Measurements from ENCODE around the gene IL17C. TPM values are rescaled to one million over a fixed set of nuclear protein-coding genes. Genes with fewer than 3 reads are reported as not detected.

The IL17C gene
- total RNA-seq, 1 donor from 2014 or later = 0.29 TPM

DNA sequence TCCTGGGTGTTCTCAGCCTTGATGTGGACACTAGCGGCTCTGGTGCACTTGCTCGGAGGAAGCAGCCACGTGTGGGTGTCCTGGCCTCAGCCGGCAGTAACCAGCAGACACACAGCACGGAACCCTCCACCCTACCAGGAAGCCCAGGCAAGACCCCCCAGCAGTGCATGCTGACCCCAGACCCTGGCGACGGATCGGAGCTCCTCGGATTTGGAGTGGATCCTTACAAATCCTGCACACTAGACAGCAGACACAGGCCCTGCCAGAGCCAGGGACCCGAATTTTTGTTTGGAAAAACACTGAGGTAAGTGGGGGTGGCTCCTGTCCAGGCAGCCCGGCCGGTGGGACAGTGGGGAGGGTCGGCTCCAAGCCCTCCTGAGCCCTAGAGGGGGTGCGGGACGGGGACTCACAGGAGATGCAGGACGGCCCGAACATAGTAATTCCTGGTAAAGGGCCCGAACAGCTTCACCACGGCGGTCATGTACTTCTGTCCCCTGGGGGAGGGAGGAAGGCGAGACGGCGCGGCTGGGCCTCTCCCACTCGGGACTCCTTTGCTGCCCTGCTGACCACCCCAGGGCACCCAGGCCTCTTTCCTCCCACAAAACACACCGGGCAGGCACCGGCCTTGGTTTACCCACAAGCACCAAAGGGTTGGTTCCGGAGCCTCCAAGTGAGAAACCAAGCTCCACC, 8.1 kb downstream of the IL17C start:
- H3K36me3 ChIP-seq (ENCODE audit: control insufficient read depth, insufficient read depth, low read length) = no peaks in the 10 kb centered on the region
- no peaks in the 10 kb centered on the region for H3K27me3 ChIP-seq (ENCODE audit: control insufficient read depth, insufficient read depth, low read length)
- TF ChIP-seq, protein P1, sequence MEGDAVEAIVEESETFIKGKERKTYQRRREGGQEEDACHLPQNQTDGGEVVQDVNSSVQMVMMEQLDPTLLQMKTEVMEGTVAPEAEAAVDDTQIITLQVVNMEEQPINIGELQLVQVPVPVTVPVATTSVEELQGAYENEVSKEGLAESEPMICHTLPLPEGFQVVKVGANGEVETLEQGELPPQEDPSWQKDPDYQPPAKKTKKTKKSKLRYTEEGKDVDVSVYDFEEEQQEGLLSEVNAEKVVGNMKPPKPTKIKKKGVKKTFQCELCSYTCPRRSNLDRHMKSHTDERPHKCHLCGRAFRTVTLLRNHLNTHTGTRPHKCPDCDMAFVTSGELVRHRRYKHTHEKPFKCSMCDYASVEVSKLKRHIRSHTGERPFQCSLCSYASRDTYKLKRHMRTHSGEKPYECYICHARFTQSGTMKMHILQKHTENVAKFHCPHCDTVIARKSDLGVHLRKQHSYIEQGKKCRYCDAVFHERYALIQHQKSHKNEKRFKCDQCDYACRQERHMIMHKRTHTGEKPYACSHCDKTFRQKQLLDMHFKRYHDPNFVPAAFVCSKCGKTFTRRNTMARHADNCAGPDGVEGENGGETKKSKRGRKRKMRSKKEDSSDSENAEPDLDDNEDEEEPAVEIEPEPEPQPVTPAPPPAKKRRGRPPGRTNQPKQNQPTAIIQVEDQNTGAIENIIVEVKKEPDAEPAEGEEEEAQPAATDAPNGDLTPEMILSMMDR (IDR thresholded peaks at IDR 0.05; ENCODE audit: insufficient read depth, low read length, poor library complexity, severe bottlenecking) = no peak
- H3K4me3 ChIP-seq (ENCODE audit: low read depth, low read length) = no peak overlapping the region
- DNase-seq (ENCODE audit: low read depth) = no peak

DNA sequence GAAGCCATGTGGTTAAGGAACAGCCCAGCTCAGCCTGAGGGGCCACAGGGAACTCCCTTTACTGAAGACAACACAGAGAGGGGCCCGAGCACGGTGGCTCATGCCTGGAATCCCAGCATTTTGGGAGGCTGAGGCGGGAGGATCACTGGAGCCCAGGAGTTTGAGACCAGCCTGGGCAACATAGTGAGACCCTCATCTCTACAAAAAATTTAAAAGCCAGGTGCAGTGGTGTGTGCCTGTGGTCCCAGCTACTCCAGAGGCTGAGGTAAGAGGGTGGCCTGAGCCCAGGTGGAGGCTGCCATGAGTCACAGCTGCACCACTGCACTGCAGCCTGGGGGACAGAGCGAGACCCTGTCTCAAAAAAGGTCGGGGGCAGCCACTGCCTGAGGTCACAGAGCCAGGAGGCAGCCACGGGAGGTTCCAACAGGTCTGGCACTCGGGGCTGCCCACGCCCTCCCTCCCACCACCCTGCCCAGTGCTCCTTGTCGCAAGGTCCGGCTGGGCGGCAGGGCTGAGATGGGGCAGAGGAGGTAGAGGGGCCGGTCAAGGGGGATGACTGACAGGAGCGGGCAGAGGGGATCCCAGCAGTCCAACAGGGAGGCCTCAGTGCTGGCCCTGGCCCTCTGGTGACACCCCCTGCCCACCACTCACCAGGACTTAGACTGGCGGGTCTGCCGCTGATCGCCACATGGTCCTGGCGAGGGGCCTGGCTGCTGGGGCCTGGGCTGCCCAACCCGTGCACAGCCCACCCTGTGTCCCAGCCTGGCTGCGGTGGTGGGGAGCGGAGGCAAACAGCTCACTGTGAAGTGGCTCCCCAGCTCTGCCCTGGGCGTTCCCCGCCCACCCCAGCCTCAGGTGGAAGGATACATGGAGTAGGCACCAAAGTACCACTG, 9.1 kb downstream of the IL17C start:
- Histone ChIP-seq H3K36me3 (ENCODE audit: control insufficient read depth, insufficient read depth, low read length) (no peaks in the 10 kb centered on the region), H3K27me3 (ENCODE audit: control insufficient read depth, insufficient read depth, low read length) (no peaks in the 10 kb centered on the region), H3K4me3 (ENCODE audit: low read depth, low read length) (no peak overlapping the region)
- TF ChIP-seq, protein P1 (IDR thresholded peaks at IDR 0.05; ENCODE audit: insufficient read depth, low read length, poor library complexity, severe bottlenecking) = no peak
- DNase-seq (ENCODE audit: low read depth) = no peak

DNA sequence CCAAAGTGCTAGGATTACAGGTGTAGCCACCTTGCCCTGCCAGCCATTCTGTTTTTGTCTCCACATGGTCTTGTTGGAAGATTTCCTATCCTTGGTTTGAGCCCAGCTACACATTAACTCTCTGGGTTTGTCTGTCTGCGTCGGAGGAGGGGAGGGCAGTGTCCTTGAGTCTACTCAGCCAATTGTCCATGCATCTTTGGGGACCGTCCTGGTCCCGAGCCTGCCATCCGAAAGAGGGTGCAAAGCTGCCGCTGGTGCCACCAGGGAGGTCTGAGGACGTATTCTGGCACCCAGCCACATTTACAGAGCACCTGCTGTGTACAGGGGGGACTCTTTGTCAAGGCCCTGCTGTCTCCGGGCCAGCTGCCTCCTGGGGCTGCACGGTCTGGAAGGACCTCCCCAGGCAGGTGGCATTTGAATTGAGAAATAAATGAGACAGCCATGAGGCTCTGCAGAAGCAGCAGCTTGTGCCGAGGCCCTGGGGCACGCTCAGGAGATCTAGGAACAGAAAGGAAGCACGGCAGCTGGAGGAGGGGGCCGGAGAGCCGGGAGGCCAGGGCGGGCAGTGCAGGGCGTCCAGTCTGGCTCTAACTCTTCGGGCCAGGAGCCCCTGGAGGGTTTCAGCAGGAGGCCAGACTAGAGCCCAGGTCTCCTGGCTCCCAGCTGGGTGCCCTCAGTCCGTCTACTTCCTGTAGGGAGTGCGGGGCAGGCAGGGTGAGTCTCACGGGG, 11.0 kb downstream of the IL17C start:
- TF ChIP-seq, protein P1 (IDR thresholded peaks at IDR 0.05; ENCODE audit: insufficient read depth, low read length, poor library complexity, severe bottlenecking) = no peak
- Histone ChIP-seq H3K4me3 (ENCODE audit: low read depth, low read length) (peak overlapping the region; percentile 75), H3K36me3 (ENCODE audit: control insufficient read depth, insufficient read depth, low read length) (no peaks in the 10 kb centered on the region), H3K27me3 (ENCODE audit: control insufficient read depth, insufficient read depth, low read length) (no peaks in the 10 kb centered on the region)
- DNase-seq (ENCODE audit: low read depth) = no peak

DNA sequence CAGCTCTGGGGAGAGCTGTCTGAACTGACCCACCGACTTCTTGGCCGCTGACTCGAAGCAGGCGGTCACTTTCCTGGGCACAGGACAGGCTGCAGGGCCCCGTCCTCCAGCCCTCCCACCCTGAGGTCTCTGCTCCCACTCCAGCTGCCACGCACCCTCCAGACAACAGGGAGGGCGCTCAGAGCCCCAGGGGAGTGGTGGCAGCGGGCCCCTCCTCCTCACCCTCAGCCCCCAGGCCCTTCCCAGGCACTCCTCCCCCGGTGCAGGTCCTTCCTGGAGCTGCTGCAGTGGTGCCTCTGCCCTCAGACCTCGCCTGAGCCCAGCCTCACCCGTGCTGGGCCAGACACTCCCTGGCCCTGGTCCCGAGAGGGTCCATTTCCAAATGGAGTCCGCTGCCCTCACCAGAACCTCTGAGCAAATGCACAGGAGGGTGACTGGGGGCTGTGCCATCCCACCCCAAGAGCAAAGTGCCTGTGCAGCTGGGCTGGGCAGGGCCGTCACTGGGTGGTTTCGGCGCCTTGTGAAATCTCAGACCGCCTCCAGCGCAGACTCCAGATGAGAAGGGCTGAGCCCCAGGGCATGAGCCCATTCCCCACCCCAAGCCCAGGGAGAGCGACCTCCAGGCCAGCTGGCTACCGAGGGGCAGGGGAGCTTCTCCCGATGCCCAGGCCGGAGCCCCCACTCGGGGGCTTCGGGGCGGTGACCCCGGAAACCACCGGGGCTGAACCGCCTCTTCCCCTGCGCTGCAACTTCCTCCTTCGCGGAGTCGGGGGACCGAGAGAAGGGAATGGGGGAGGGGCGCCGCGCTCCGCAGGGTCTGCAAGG, 11.8 kb downstream of the IL17C start:
- Histone ChIP-seq H3K36me3 (ENCODE audit: control insufficient read depth, insufficient read depth, low read length) (peaks cover 2% of the 10 kb centered on the region), H3K4me3 (ENCODE audit: low read depth, low read length) (peak overlapping the region; percentile 75), H3K27me3 (ENCODE audit: control insufficient read depth, insufficient read depth, low read length) (no peaks in the 10 kb centered on the region)
- DNase-seq (ENCODE audit: low read depth) = no peak
- TF ChIP-seq, protein P1 (IDR thresholded peaks at IDR 0.05; ENCODE audit: insufficient read depth, low read length, poor library complexity, severe bottlenecking) = no peak

DNA sequence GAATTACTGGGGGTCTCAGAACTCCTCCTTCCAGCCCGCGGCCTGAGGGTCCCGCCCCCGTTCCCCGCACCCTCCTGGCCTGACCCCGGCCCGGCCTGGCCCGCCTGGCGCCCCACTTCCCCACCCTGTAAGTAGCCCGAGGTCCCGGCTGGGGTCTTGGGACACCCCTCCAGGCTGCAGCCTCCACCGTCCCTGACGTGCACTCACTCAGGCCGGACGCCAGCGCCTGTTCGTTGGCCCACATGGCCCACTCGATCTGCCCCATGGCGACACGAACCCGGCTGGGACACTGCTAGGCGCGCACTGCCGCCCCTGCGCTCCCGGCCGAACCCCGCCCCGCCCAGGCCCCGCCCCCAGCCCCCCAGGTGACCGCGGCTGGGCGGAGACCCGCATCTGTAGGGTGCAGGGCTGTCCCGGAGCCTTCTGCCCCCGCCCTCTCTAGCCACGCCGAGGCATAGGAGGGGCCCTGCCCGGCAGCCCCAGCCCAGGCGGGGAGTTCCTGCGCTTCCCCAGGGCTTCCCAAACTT, 12.4 kb downstream of the IL17C start, which contains the start of gene CYBA:
CYBA (minus strand) TSS at position 305 of the 527 bp plus-strand sequence; CDS start at position 265, 40 bp downstream.
- peaks cover 2% of the 10 kb centered on the region for H3K36me3 ChIP-seq (ENCODE audit: control insufficient read depth, insufficient read depth, low read length)
- no peak for DNase-seq (ENCODE audit: low read depth)
- TF ChIP-seq, protein P1 (IDR thresholded peaks at IDR 0.05; ENCODE audit: insufficient read depth, low read length, poor library complexity, severe bottlenecking) = no peak
- H3K27me3 ChIP-seq (ENCODE audit: control insufficient read depth, insufficient read depth, low read length) = no peaks in the 10 kb centered on the region
- H3K4me3 ChIP-seq (ENCODE audit: low read depth, low read length) = peak within 1 kb of the TSS; percentile 75

Data from kidney epithelial cell (primary cell).